H9 (cell line): Measurements from ENCODE around the gene SEMA4D. TPM values are rescaled to one million over a fixed set of nuclear protein-coding genes. Genes with fewer than 3 reads are reported as not detected.

Experiments
- DNase-seq: peaks from one replicate; pipeline ENCODE4 v3.0.0-alpha.2; 2017
- H2AFZ ChIP-seq: one replicate; pipeline ENCODE4 v1.6.1; 2013; ENCODE audit warnings: mild to moderate bottlenecking, low read length, control low read depth, moderate library complexity
- H2AK5ac ChIP-seq: 2 replicates; pipeline ENCODE4 v1.6.1; 2013; ENCODE audit warnings: low read length, control low read depth, mixed read lengths; ENCODE audit not compliant: insufficient read length
- H2BK120ac ChIP-seq: one replicate; pipeline ENCODE4 v1.6.1; 2013; ENCODE audit warnings: low read depth, mild to moderate bottlenecking, low read length, control low read depth, inconsistent platforms; ENCODE audit not compliant: poor library complexity, severe bottlenecking
- H2BK12ac ChIP-seq: 2 replicates; pipeline ENCODE4 v1.6.1; 2013; ENCODE audit warnings: low read length, control low read depth, mixed read lengths, low read depth; ENCODE audit not compliant: insufficient read length
- H2BK15ac ChIP-seq: 2 replicates; pipeline ENCODE4 v1.6.1; 2013; ENCODE audit warnings: low read depth, low read length, control low read depth
- H2BK20ac ChIP-seq: one replicate; pipeline ENCODE4 v1.6.1; 2013; ENCODE audit warnings: low read depth, mild to moderate bottlenecking, low read length, control low read depth, inconsistent platforms; ENCODE audit not compliant: poor library complexity, severe bottlenecking
- H2BK5ac ChIP-seq: 2 replicates; pipeline ENCODE4 v1.6.1; 2013; ENCODE audit warnings: low read length, control low read depth, mixed read lengths; ENCODE audit not compliant: insufficient read length
- H3K14ac ChIP-seq: 2 replicates; pipeline ENCODE4 v1.6.1; 2013; ENCODE audit warnings: low read length, control low read depth; ENCODE audit not compliant: insufficient read depth
- H3K18ac ChIP-seq: 2 replicates; pipeline ENCODE4 v1.6.1; 2013; ENCODE audit warnings: low read depth, mild to moderate bottlenecking, mixed read lengths, low read length, control low read depth; ENCODE audit not compliant: insufficient read length
- H3K23ac ChIP-seq: 2 replicates; pipeline ENCODE4 v1.6.1; 2013; ENCODE audit warnings: low read length, control low read depth, mixed read lengths, low read depth; ENCODE audit not compliant: insufficient read length
- H3K23me2 ChIP-seq: 2 replicates; pipeline ENCODE4 v1.6.1; 2013; ENCODE audit warnings: low read depth, mild to moderate bottlenecking, mixed read lengths, low read length, control low read depth; ENCODE audit not compliant: insufficient read length, poor library complexity, severe bottlenecking
- H3K27ac ChIP-seq: 2 replicates; pipeline ENCODE4 v1.5.1; 2013; ENCODE audit warnings: low read length, control low read depth, mixed read lengths, low read depth; ENCODE audit not compliant: insufficient read length
- H3K27me3 ChIP-seq: 2 replicates; pipeline ENCODE4 v1.6.1; 2013; ENCODE audit warnings: low read length, control low read depth, inconsistent platforms; ENCODE audit not compliant: insufficient read depth
- H3K4ac ChIP-seq: 2 replicates; pipeline ENCODE4 v1.6.1; 2013; ENCODE audit warnings: low read depth, mild to moderate bottlenecking, control low read depth, inconsistent platforms, low read length, moderate library complexity
- H3K4me1 ChIP-seq: 2 replicates; pipeline ENCODE4 v1.6.1; 2013; ENCODE audit warnings: low read length, control low read depth, inconsistent platforms; ENCODE audit not compliant: insufficient read depth
- H3K4me2 ChIP-seq: 2 replicates; pipeline ENCODE4 v1.6.1; 2013; ENCODE audit warnings: low read length, control low read depth, mixed read lengths; ENCODE audit not compliant: insufficient read length, insufficient read depth
- H3K56ac ChIP-seq: 2 replicates; pipeline ENCODE4 v1.6.1; 2013; ENCODE audit warnings: low read depth, mild to moderate bottlenecking, mixed read lengths, low read length, control low read depth; ENCODE audit not compliant: insufficient read length
- H3K79me1 ChIP-seq: 2 replicates; pipeline ENCODE4 v1.6.1; 2013; ENCODE audit warnings: low read depth, mild to moderate bottlenecking, moderate library complexity, low read length, control low read depth, inconsistent platforms; ENCODE audit not compliant: insufficient read depth, poor library complexity, severe bottlenecking
- H3K79me2 ChIP-seq: 2 replicates; pipeline ENCODE4 v1.6.1; 2013; ENCODE audit warnings: low read length, control low read depth, inconsistent platforms; ENCODE audit not compliant: insufficient read depth
- H3K9ac ChIP-seq: 2 replicates; pipeline ENCODE4 v1.6.1; 2013; ENCODE audit warnings: low read length, control low read depth, mixed read lengths; ENCODE audit not compliant: insufficient read length; ENCODE audit errors: extremely low read depth
- H3K9me3 ChIP-seq: one replicate; pipeline ENCODE4 v1.6.1; 2013; ENCODE audit warnings: low read depth, low read length, inconsistent platforms; ENCODE audit not compliant: control insufficient read depth
- H3T11ph ChIP-seq: one replicate; pipeline ENCODE4 v1.6.1; 2013; ENCODE audit warnings: mild to moderate bottlenecking, low read length, control low read depth, inconsistent platforms
- H4K20me1 ChIP-seq: one replicate; pipeline ENCODE4 v1.6.1; 2013; ENCODE audit not compliant: control insufficient read depth, insufficient read length, insufficient read depth
- H4K5ac ChIP-seq: 2 replicates; pipeline ENCODE4 v1.6.1; 2013; ENCODE audit warnings: low read depth, mild to moderate bottlenecking, mixed read lengths, low read length, control low read depth; ENCODE audit not compliant: insufficient read length
- H4K8ac ChIP-seq: replicated peaks from 2 replicates; pipeline ENCODE4 v1.6.1; 2013; ENCODE audit warnings: low read length, control low read depth, mixed read lengths, low read depth; ENCODE audit not compliant: insufficient read length
- H4K91ac ChIP-seq: 2 replicates; pipeline ENCODE4 v1.6.1; 2013; ENCODE audit warnings: low read depth, mild to moderate bottlenecking, moderate library complexity, mixed read lengths, low read length, control low read depth; ENCODE audit not compliant: insufficient read length
- H3K27ac Mint-ChIP-seq, 3 experiments: 2 replicates in 2 of 3; 3 replicates in 1 of 3; pipeline ENCODE4 v1.8.0; 2020 to 2021; ENCODE audit warnings: mixed read lengths in 3 of 3, mild to moderate bottlenecking in 1 of 3, moderate library complexity in 1 of 3
- H3K27me3 Mint-ChIP-seq: 2 replicates; pipeline ENCODE4 v1.8.0; 2021; ENCODE audit warnings: low read depth, mild to moderate bottlenecking, moderate library complexity, mixed read lengths
- H3K36me3 Mint-ChIP-seq, 3 experiments: 2 replicates in 2 of 3; 3 replicates in 1 of 3; pipeline ENCODE4 v1.8.0; 2020 to 2021; ENCODE audit warnings: low read depth in 3 of 3, mixed read lengths in 3 of 3; ENCODE audit not compliant: insufficient read depth in 1 of 3
- H3K4me1 Mint-ChIP-seq, 2 experiments: 2 replicates each; pipeline ENCODE4 v1.8.0; 2020; ENCODE audit warnings: mixed read lengths in 2 of 2
- H3K4me3 Mint-ChIP-seq, 2 experiments: 2 replicates in 1 of 2; 3 replicates in 1 of 2; pipeline ENCODE4 v1.8.0; 2020 to 2021; ENCODE audit warnings: mild to moderate bottlenecking in 2 of 2, mixed read lengths in 2 of 2, moderate library complexity in 1 of 2
- H3K9me3 Mint-ChIP-seq, 2 experiments: 2 replicates in 1 of 2; 3 replicates in 1 of 2; pipeline ENCODE4 v1.8.0; 2020; ENCODE audit warnings: mild to moderate bottlenecking in 2 of 2, mixed read lengths in 2 of 2, moderate library complexity in 1 of 2
- WGBS: extraction: QIAGEN DNeasy Blood & Tissue Kit; methylation state at CpG from one replicate; pipeline ENCODE4 v1.1.7; 2013; ENCODE audit warnings: missing lambda C conversion rate, low lambda C conversion rate, mixed read lengths; ENCODE audit not compliant: insufficient read length; ENCODE audit errors: extremely low coverage; 5-methylcytosine and 5-hydroxymethylcytosine counted together
- total RNA-seq: library from RNA; stranded (reverse); gene quantifications from 2 replicates; pipeline ENCODE4 v1.2.1, GENCODE V29; 2021
- TF ChIP-seq, protein P1 (sequence below): fragments of 200-600 bp; sonication (generic); conservative IDR thresholded peaks from 3 replicates; pipeline ENCODE4 v1.8.0; 2021; ENCODE audit warnings: antibody characterized with exemption, mild to moderate bottlenecking

SEMA4D gene
- total RNA-seq, 1 experiment from 2014 or later, result 47.2 TPM

DNA sequence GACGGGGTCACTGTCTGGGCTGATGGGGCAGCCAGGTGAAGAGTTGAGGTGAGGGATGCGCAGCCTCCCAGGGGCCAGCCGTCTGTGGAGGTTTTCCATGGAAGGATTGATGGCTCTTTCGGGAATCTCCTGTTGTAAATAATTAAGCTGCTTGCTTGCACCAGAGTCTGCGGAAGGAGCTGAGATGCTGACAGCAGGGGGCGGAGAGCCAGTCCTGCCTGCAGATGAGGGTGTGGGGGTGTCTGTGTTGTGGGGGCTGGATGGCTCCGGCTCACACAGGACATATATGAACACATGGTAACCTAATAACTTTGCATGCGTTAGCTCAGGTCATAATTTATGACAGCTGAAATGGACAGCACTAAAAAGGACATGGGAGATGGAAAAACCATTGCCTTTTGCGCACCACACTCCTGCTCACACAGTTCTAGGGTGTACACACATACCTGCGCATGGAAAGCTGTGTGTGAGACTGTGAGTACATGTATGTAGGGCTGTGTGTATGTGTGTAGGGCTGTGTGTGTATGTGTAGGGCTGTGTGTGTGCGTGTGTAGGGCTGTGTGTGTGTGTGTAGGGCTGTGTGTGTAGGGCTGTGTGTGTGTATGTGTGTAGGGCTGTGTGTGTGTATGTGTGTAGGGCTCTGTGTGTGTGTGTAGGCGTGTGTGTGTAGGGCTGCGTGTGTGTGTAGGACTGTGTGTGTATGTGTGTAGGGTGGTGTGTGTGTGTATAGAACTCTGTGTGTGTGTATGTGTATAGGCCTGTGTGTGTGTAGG is 36.8 kb upstream of the SEMA4D start:
- TF ChIP-seq, protein P1, sequence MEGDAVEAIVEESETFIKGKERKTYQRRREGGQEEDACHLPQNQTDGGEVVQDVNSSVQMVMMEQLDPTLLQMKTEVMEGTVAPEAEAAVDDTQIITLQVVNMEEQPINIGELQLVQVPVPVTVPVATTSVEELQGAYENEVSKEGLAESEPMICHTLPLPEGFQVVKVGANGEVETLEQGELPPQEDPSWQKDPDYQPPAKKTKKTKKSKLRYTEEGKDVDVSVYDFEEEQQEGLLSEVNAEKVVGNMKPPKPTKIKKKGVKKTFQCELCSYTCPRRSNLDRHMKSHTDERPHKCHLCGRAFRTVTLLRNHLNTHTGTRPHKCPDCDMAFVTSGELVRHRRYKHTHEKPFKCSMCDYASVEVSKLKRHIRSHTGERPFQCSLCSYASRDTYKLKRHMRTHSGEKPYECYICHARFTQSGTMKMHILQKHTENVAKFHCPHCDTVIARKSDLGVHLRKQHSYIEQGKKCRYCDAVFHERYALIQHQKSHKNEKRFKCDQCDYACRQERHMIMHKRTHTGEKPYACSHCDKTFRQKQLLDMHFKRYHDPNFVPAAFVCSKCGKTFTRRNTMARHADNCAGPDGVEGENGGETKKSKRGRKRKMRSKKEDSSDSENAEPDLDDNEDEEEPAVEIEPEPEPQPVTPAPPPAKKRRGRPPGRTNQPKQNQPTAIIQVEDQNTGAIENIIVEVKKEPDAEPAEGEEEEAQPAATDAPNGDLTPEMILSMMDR, result no peak
- Histone ChIP-seq H3K23ac (no peak overlapping the region), H3K4me1 (no peaks in the 10 kb centered on the region), H2BK20ac (no peak overlapping the region), H2BK5ac (no peak overlapping the region), H3K79me2 (no peaks in the 10 kb centered on the region), H3K9me3 (no peaks in the 10 kb centered on the region), H2AFZ (no peak overlapping the region), H2BK12ac (no peak overlapping the region), H3K27me3 (no peaks in the 10 kb centered on the region), H4K5ac (no peak overlapping the region), H4K8ac (no peak overlapping the region), H3K18ac (no peak overlapping the region), H3K4me2 (no peak overlapping the region), H3K9ac (no peak overlapping the region), H3K23me2 (no peaks in the 10 kb centered on the region), H4K20me1 (no peaks in the 10 kb centered on the region), H4K91ac (no peak overlapping the region), H3K4ac (no peak overlapping the region), H3T11ph (no peak overlapping the region), H2BK15ac (no peak overlapping the region), H2AK5ac (no peak overlapping the region), H3K27ac (no peak overlapping the region), H3K14ac (no peak overlapping the region; the same call in 1 of the 2 replicates), H3K56ac (no peak overlapping the region), H2BK120ac (no peak overlapping the region), H3K79me1 (no peaks in the 10 kb centered on the region)
- no CpG with 5 or more reads among the region's 13 CpGs for WGBS
- Mint-ChIP-seq H3K36me3 (peaks cover 0 to 4% (median 4%) of the 10 kb centered on the region in 3 experiments; a peak in 1 of 7 replicates), H3K27ac (peak overlapping the region in 1 of 3 experiments; percentile 78; a peak in 3 of 7 replicates), H3K4me1 (peaks cover 5% of the 10 kb centered on the region in 2 experiments), H3K9me3 (peaks cover 9 to 10% of the 10 kb centered on the region in 2 experiments; a peak in 4 of 5 replicates), H3K4me3 (no peak overlapping the region; a peak in 1 of 5 replicates), H3K27me3 (no peaks in the 10 kb centered on the region; the same call in 1 of the 2 replicates)
- DNase-seq, result no peak
